ENCODE measurements around the gene SH3TC1.

Gene SH3TC1

GRCh38 chr4:8282742-8283141, 83.7 kb downstream of the SH3TC1 start:
- Histone ChIP-seq H3K9me3 (ENCODE audit: low read depth, low read length) (no peaks in the 10 kb centered on the region), H3K4me3 (no peak overlapping the region), H3K36me3 (ENCODE audit: insufficient read depth, low read length) (no peaks in the 10 kb centered on the region), H3K27ac (no peak overlapping the region), H3K9ac (ENCODE audit: insufficient read length) (no peak overlapping the region)
- TF ChIP-seq POLR2AphosphoS5 (IDR thresholded peaks at IDR 0.05; ENCODE audit: borderline replicate concordance, low read depth, low read length) (no peak), EZH2 (IDR thresholded peaks at IDR 0.05) (no peak), FOXP2 (optimal IDR thresholded peaks at IDR 0.05; ENCODE audit: control extremely low read depth, extremely low read length, insufficient read depth) (no peak)
- DNase-seq (ENCODE audit: low read depth, low spot score), result no peak

DNA sequence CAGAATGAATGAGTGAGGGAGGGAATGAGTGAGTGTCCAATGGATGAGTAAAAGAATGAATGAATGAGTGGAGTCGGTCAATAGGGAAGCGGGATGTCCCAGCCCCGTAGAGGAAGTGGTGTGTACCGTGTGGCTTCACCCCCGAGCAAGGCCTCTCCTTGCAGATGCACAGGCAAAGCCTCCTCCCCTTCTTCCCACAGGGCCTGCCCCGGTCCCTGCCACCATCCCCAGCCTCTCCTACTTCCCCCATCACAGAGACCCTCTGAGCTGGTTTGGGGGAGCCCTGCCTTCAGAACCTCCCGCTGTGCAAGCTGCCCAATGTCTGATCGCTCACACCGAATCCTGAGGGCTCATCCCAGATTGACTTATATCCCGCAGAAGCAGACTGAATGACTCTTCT, 84.1 kb downstream of the SH3TC1 start:
- Histone ChIP-seq H3K4me3 (no peak overlapping the region), H3K9me3 (ENCODE audit: low read depth, low read length) (no peaks in the 10 kb centered on the region), H3K9ac (ENCODE audit: insufficient read length) (no peak overlapping the region), H3K27ac (no peak overlapping the region), H3K36me3 (ENCODE audit: insufficient read depth, low read length) (no peaks in the 10 kb centered on the region)
- no peak for TF ChIP-seq FOXP2 (optimal IDR thresholded peaks at IDR 0.05; ENCODE audit: control extremely low read depth, extremely low read length, insufficient read depth)
- no peak for TF ChIP-seq POLR2AphosphoS5 (IDR thresholded peaks at IDR 0.05; ENCODE audit: borderline replicate concordance, low read depth, low read length)
- TF ChIP-seq EZH2 (IDR thresholded peaks at IDR 0.05), result no peak
- no peak for DNase-seq (ENCODE audit: low read depth, low spot score)

DNA sequence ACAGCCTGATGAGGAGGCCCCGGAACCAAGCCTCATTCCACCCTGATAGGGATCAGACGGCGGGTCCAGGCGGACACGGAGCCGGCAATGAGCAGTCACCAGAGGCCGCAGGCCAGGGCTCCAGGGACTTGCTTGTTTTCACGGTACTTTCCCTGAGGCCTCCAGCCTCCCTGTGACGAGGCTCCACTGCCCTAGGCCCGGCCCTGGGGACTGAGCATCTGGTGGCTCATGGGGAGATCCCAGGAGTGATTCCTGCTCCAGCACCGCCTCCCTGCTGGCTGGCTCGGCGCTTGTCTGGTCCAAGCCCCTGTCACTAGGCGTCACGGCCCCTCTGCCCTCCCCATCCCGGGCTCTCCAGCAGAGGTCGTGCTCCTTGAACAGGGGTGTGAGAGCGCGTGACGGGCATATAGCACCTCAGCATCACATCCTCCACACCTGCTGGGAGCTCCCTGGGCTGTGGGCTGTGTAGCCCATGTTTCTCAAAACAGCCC, 84.6 kb downstream of the SH3TC1 start:
- no peak for DNase-seq (ENCODE audit: low read depth, low spot score)
- no peaks in the 10 kb centered on the region for H3K9me3 ChIP-seq (ENCODE audit: low read depth, low read length)
- no peak overlapping the region for H3K4me3 ChIP-seq
- no peak overlapping the region for H3K27ac ChIP-seq
- H3K9ac ChIP-seq (ENCODE audit: insufficient read length), result no peak overlapping the region
- no peaks in the 10 kb centered on the region for H3K36me3 ChIP-seq (ENCODE audit: insufficient read depth, low read length)
- no peak for TF ChIP-seq POLR2AphosphoS5 (IDR thresholded peaks at IDR 0.05; ENCODE audit: borderline replicate concordance, low read depth, low read length)
- TF ChIP-seq FOXP2 (optimal IDR thresholded peaks at IDR 0.05; ENCODE audit: control extremely low read depth, extremely low read length, insufficient read depth), result no peak
- no peak for TF ChIP-seq EZH2 (IDR thresholded peaks at IDR 0.05)

DNA sequence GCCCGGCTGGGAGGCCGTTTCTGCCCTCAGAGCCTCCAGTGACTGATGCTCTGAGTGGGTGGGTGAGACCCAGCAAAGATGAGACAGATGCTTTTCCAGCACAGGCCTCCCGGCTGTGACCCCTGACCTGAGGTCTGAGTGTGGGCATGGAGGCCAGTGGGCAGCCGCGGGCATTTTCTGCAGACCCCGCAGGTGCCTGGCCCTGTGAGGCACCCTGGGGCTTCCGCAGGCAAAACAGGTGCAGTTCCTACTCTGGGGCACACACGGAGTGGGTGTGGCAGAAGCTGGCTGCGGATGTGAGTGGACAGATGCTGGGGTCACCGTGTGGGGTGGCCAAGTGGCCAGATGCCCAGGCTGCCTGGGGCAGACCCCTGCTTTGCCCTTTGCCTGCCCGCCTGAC, 85.3 kb downstream of the SH3TC1 start:
- Histone ChIP-seq H3K9ac (ENCODE audit: insufficient read length) (no peak overlapping the region), H3K9me3 (ENCODE audit: low read depth, low read length) (no peaks in the 10 kb centered on the region), H3K36me3 (ENCODE audit: insufficient read depth, low read length) (no peaks in the 10 kb centered on the region), H3K4me3 (no peak overlapping the region), H3K27ac (no peak overlapping the region)
- DNase-seq (ENCODE audit: low read depth, low spot score), result no peak
- TF ChIP-seq FOXP2 (optimal IDR thresholded peaks at IDR 0.05; ENCODE audit: control extremely low read depth, extremely low read length, insufficient read depth) (no peak), POLR2AphosphoS5 (IDR thresholded peaks at IDR 0.05; ENCODE audit: borderline replicate concordance, low read depth, low read length) (no peak), EZH2 (IDR thresholded peaks at IDR 0.05) (no peak)

GRCh38 chr4:8285143-8285975, 86.3 kb downstream of the SH3TC1 start:
- H3K36me3 ChIP-seq (ENCODE audit: insufficient read depth, low read length), result no peaks in the 10 kb centered on the region
- no peak overlapping the region for H3K9ac ChIP-seq (ENCODE audit: insufficient read length)
- no peak for DNase-seq (ENCODE audit: low read depth, low spot score)
- no peaks in the 10 kb centered on the region for H3K9me3 ChIP-seq (ENCODE audit: low read depth, low read length)
- no peak for TF ChIP-seq POLR2AphosphoS5 (IDR thresholded peaks at IDR 0.05; ENCODE audit: borderline replicate concordance, low read depth, low read length)
- TF ChIP-seq EZH2 (IDR thresholded peaks at IDR 0.05), result no peak
- TF ChIP-seq FOXP2 (optimal IDR thresholded peaks at IDR 0.05; ENCODE audit: control extremely low read depth, extremely low read length, insufficient read depth), result no peak
- no peak overlapping the region for H3K27ac ChIP-seq
- no peak overlapping the region for H3K4me3 ChIP-seq

DNA sequence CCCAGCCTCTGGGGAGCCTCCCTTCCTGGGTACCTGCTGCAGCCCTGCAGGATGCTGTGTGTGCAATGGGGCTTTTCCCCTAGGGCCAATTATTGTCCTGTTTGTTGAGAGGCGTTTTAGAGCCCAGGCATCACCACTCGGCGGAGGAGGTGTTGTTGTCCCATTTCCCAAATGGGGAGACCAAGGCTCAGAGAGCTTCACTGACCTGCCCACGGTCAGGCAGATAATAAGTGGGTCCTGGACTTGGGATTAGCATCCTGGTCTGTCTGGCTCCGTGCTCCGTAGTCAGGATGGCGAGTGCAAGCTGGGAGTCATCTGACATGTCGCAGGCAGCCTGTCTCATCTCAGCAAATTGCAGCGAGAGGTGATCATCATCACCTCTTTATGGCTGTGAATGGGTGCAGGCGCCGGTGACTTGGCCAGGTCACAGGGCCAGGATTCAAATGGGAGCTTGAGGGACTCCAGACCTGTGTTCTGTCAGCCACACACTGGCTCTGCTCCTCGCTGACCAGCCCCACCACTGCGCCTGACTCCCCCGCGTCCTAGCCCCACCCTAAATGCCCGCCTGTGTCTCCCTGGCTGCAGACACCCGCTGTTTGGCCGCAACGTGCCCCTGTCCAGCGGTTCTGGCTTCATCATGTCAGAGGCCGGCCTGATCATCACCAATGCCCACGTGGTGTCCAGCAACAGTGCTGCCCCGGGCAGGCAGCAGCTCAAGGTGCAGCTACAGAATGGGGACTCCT, 87.1 kb downstream of the SH3TC1 start:
- no peak for DNase-seq (ENCODE audit: low read depth, low spot score)
- no peaks in the 10 kb centered on the region for H3K36me3 ChIP-seq (ENCODE audit: insufficient read depth, low read length)
- no peaks in the 10 kb centered on the region for H3K9me3 ChIP-seq (ENCODE audit: low read depth, low read length)
- TF ChIP-seq EZH2 (IDR thresholded peaks at IDR 0.05) (no peak), FOXP2 (optimal IDR thresholded peaks at IDR 0.05; ENCODE audit: control extremely low read depth, extremely low read length, insufficient read depth) (no peak), POLR2AphosphoS5 (IDR thresholded peaks at IDR 0.05; ENCODE audit: borderline replicate concordance, low read depth, low read length) (no peak)
- H3K4me3 ChIP-seq, result no peak overlapping the region
- H3K27ac ChIP-seq, result no peak overlapping the region
- H3K9ac ChIP-seq (ENCODE audit: insufficient read length), result no peak overlapping the region

DNA sequence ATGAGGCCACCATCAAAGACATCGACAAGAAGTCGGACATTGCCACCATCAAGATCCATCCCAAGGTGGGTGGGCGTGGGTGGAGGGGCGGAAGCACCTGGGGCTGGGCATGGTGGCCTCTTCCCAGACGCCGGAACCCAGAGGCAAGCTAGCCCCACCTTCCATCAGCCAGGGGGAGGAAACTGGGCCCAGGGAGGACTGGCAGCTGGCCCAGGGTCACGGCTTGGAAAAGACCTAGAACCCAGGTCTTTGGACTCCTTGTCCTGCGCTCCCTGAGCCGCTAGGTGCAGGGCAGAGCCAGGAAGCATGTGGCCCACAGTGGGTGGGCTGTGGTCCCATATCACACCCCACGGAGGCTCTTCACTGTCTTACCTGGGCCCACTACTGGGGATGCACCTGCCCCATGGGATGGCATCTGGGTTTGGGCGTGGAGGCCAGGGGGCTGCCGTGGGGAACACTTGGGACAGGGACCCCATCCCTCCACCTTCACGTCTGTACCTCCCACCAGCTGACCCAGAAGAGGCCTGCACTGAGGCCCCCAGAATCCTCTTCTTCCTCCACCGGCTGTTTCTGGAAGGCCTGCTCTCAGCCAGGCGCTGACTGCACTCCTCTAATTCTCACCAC, 87.7 kb downstream of the SH3TC1 start:
- no peaks in the 10 kb centered on the region for H3K36me3 ChIP-seq (ENCODE audit: insufficient read depth, low read length)
- H3K4me3 ChIP-seq, result no peak overlapping the region
- no peaks in the 10 kb centered on the region for H3K9me3 ChIP-seq (ENCODE audit: low read depth, low read length)
- no peak overlapping the region for H3K27ac ChIP-seq
- TF ChIP-seq EZH2 (IDR thresholded peaks at IDR 0.05) (no peak), FOXP2 (optimal IDR thresholded peaks at IDR 0.05; ENCODE audit: control extremely low read depth, extremely low read length, insufficient read depth) (no peak)
- DNase-seq (ENCODE audit: low read depth, low spot score), result no peak
- H3K9ac ChIP-seq (ENCODE audit: insufficient read length), result no peak overlapping the region
